T1000 (cell line): Measurements from ENCODE around the gene PARD3.

ENCODE experiments used
- DNase-seq: peaks from one replicate; lab custom pipeline; 2025; ENCODE audit warnings: mixed read lengths; lab: John Stamatoyannopoulos, UW

PARD3 gene

GRCh38 chr10:34494012-34494411 is 321.1 kb downstream of the PARD3 start:
- no peak for DNase-seq

DNA sequence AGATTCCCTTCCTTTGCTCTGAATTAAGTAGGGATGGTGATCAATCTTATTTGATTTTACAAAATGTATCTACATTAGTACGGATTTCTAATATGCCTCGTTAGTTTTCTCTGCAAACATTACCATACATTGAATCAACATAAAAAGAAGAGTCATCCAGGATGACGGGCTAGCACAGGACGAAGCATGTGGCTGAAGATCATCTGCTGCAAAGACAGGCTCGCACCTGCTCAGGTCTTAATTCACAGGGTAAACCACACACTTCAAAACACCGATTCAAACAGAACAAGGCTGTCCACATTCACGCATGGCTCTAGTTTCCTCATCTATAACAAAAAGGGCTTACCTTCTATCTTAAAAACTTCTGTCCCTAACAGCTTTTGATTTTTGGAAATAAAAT is 323.0 kb downstream of the PARD3 start:
- no peak for DNase-seq

- DNase-seq: no peak
Measured at GRCh38 chr10:34491678-34492077, 323.4 kb downstream of the PARD3 start.

GRCh38 chr10:34489973-34490745 is 324.9 kb downstream of the PARD3 start:
- DNase-seq: no peak

DNA sequence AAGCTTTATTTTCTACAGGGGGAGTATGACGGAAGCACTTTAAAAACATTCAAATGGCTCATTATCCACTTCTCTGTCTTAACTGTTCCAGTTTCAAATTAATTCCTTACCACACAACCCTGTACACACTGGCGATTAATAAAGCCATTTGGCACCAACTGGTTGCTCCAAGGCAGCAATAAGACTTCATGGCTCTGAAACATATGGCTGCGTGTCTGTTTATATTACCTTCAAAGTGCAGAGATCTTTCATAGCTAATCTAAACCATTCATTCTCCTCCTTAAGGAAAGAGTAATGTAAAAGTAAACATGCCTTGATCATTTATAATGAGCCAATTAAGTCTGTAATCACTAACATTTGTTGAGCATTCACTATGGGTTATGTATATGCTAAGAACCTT is 325.7 kb downstream of the PARD3 start:
- DNase-seq: no peak

DNA sequence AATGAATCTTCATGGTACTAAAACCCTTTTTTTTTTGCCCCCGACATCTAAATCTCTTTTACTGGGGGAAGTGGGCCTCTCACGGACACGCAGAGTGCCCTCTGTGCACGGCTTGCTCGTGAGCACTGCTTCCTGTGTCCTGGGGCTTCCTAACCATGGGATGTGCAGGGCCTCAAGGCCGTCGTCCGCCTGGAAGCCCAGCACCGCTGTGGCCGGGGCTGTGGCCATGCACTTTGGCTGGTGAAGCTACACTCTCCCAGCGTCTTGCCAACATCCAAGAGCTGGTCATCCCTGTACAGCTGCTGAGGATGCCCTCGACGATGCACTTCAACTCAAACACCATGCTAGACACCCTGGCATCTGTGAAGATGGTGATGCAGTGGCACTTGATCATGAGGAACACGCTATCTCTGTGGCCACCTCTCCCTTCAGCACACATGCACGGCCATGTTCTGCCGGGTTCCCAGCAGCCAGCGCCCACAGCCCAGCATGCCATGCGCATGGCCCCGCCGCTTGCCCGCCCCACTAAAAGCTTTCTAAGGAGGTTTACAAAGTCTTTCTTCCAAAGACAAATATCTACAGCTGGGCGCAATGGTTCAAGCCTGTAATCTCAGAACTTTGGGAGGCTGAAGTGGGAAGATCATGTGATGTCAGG is 326.5 kb downstream of the PARD3 start:
- no peak for DNase-seq

DNA sequence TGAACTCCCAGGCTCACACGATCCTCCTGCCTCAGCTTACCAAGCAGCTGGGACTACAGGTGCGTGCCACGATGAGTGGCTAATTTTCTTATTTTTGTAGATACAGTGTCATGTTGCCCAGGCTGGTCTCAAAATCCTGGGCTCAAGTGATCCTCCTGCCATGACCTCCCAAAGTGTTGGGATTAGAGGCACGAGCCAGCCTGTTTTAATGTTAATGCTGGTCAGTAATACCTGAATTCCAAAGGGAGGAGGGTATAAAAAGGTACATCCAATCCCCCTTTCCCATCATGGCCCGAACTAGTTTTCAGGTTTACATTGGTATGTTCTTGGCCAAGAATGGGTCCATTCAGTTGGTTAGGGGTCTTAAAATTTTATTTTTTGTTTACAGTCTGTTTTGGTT is 329.1 kb downstream of the PARD3 start:
- no peak for DNase-seq

- DNase-seq: no peak
Measured at GRCh38 chr10:34484164-34484563, 330.9 kb downstream of the PARD3 start.

- DNase-seq: no peak
Measured at GRCh38 chr10:34480345-34480744, 334.8 kb downstream of the PARD3 start.

GRCh38 chr10:34479520-34480179 is 335.4 kb downstream of the PARD3 start:
- DNase-seq: no peak

DNA sequence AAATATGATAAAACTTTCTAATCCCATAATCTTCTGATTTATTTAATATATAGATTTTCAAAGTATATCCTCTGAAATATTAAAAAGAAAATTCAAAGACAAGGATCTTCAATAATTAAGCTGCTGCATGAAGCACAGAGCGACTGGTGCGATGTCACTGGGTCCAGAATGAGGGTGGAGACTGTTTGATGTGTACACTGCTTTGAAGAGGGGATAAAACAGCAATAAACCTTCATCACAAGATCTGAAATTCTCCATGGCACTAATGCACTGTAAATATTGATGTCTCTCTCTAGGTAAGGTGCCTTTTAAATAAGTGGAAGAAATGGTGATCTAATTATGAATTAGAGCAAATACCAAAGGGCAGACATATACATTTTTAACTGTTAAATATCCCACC is 337.8 kb downstream of the PARD3 start:
- DNase-seq: no peak

- no peak for DNase-seq
Measured at GRCh38 chr10:34476608-34477007, 338.5 kb downstream of the PARD3 start.

- DNase-seq: no peak
Measured at GRCh38 chr10:34475786-34476185, 339.3 kb downstream of the PARD3 start.

- DNase-seq: no peak
Measured at GRCh38 chr10:34475274-34475646, 339.8 kb downstream of the PARD3 start.

GRCh38 chr10:34474555-34475273 is 340.4 kb downstream of the PARD3 start:
- no peak for DNase-seq

DNA sequence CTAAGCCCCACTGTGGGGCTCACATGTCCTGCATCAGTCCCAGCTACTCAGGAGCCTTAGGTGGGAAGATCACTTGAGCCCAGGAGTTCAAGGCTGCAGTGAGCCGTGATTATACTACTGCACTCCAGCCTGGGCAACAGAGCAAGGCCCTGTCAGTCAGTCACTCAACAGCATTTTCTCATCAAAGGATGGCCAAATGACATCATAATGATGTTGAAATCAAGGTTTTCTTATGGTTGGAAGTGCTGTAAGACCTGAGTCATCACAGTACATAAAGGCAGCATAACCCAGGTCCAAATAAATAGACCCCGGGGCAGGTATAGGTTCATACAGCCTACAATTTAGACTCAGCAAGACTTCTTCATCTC is 341.1 kb downstream of the PARD3 start:
- DNase-seq: no peak

GRCh38 chr10:34473174-34474008 is 341.7 kb downstream of the PARD3 start:
- no peak for DNase-seq

- no peak for DNase-seq
Measured at GRCh38 chr10:34470307-34470706, 344.8 kb downstream of the PARD3 start.

DNA sequence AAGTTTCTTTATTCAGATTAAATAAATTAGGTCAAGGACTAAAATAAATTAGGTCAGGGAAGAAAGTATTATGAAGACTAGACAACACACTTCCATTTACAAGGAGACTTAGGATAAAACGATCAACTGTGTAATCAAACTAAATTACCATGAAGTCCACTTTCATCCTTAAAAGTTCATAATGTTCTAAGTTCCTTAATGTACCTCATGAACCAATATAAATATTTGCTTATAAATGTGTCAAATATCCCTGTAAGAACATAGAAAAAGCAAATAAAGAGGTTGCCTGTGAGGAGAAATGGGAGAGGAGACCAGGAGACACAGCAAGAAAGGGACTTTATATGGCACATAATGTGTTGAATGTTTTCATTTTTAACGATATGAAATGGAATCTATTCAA is 345.6 kb downstream of the PARD3 start:
- DNase-seq: no peak

- DNase-seq: no peak
Measured at GRCh38 chr10:34467902-34468301, 347.2 kb downstream of the PARD3 start.

DNA sequence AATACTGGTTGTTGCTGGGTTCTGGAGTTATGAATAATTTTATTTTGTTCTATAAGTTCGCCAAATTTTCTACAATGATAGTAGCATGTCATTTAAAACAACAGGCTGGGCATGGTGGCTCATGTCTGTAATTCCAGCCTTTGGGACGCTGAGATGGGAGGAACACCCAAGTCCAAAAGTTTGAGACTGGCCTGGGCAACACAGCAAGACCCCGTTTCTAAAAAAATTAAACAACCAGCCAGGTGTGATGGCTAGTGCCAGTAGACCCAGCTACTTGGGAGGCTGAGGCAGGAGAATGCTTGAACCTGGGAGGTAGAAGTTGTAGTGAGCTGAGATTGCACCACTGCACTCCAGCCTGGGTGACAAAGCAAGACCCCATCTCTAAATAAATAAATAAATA is 347.7 kb downstream of the PARD3 start:
- no peak for DNase-seq

- DNase-seq: no peak
Measured at GRCh38 chr10:34465678-34466077, 349.4 kb downstream of the PARD3 start.
